ENCODE data around the gene SEC14L6. TPM values are rescaled to one million over a fixed set of nuclear protein-coding genes. Genes with fewer than 3 reads are reported as not detected.
A peak's percentile ranks its signal among the peaks of the same experiment; 100 is the strongest.
"Not testable (repeated sequence)": the region's sequence is repeated elsewhere in the genome, so short reads cannot be mapped to it uniquely, and the experiment has no call there.

Gene SEC14L6
- 1 to 10 TPM; 2.3 to 3.7 (median 2.5) TPM for polyA plus RNA-seq (ENCODE audit: insufficient read depth in 1 of 5, insufficient read length in 5 of 5, low replicate concordance in 1 of 5)
- long read RNA-seq, donor 1 = 0 reads
- long read RNA-seq, donor 2 = 0 reads
- long read RNA-seq, donor 3 = 0 reads
- long read RNA-seq, donor 4 = 0 reads
- long read RNA-seq, donor 5 = 0 reads
- long read RNA-seq, donor 6 = 0 reads
- long read RNA-seq, donor 7 = 0 reads
- long read RNA-seq, donor 8 = 0 reads

- DNase-seq = no peak
These were observed at the start of gene SEC14L6 for GRCh38 chr22:30546616-30547015. Gene SEC14L6, minus strand, starts transcription at chr22:30546741. Its CDS starts 59 bp downstream, at chr22:30546682.

GRCh38 chr22:30596199-30596598 is 49.7 kb upstream of the SEC14L6 start:
- no peak for DNase-seq

GRCh38 chr22:30592360-30592713 is 45.8 kb upstream of the SEC14L6 start:
- not testable (repeated sequence) for DNase-seq

- DNase-seq = peak; percentile 99
These were observed 45.2 kb upstream of the SEC14L6 start, which contains the start of gene PES1 for GRCh38 chr22:30591588-30592359. Gene PES1, minus strand, starts transcription at chr22:30591910. Its CDS starts 77 bp downstream, at chr22:30591833.

- DNase-seq = no peak
These were observed 44.6 kb upstream of the SEC14L6 start for GRCh38 chr22:30591191-30591587.

- DNase-seq = no peak
These were observed 39.9 kb upstream of the SEC14L6 start for GRCh38 chr22:30586414-30586813.

- no peak for DNase-seq
These were observed 37.9 kb upstream of the SEC14L6 start for GRCh38 chr22:30584441-30584840.

GRCh38 chr22:30582788-30583545 is 36.4 kb upstream of the SEC14L6 start:
- no peak for DNase-seq

GRCh38 chr22:30582051-30582450 is 35.5 kb upstream of the SEC14L6 start:
- no peak for DNase-seq

- DNase-seq = no peak
These were observed 34.4 kb upstream of the SEC14L6 start for GRCh38 chr22:30580896-30581295.

- no peak for DNase-seq
These were observed 31.9 kb upstream of the SEC14L6 start for GRCh38 chr22:30578481-30578880.

GRCh38 chr22:30575859-30576258 is 29.3 kb upstream of the SEC14L6 start:
- no peak for DNase-seq

- peak; percentile 20 to 35 for DNase-seq
These were observed 28.6 kb upstream of the SEC14L6 start for GRCh38 chr22:30574997-30575671.

GRCh38 chr22:30574095-30574981 is 27.8 kb upstream of the SEC14L6 start, which contains the start of gene GAL3ST1:
Gene GAL3ST1, minus strand, starts transcription at chr22:30574665. Its CDS starts 17,273 bp downstream, at chr22:30557392.
- peak in 1 of 2 donors; percentile 31 for DNase-seq

GRCh38 chr22:30573594-30574094 is 27.1 kb upstream of the SEC14L6 start:
- DNase-seq = no peak

- no peak for DNase-seq
These were observed 26.5 kb upstream of the SEC14L6 start for GRCh38 chr22:30572840-30573593.

- no peak for DNase-seq
These were observed 25.7 kb upstream of the SEC14L6 start for GRCh38 chr22:30572210-30572609.

- DNase-seq = no peak
These were observed 23.2 kb upstream of the SEC14L6 start for GRCh38 chr22:30569674-30570202.

GRCh38 chr22:30568137-30568805 is 21.7 kb upstream of the SEC14L6 start:
- DNase-seq = no peak
